ENCODE data around the gene GULP1. TPM values are rescaled to one million over a fixed set of nuclear protein-coding genes. Genes with fewer than 3 reads are reported as not detected.

Gene GULP1
- total and polyA plus RNA-seq, 2 of the 13 experiments (the other 11 are each of a cell fraction or from before 2014, with no cell fraction given), result 0.15 TPM; not detected in 1

DNA sequence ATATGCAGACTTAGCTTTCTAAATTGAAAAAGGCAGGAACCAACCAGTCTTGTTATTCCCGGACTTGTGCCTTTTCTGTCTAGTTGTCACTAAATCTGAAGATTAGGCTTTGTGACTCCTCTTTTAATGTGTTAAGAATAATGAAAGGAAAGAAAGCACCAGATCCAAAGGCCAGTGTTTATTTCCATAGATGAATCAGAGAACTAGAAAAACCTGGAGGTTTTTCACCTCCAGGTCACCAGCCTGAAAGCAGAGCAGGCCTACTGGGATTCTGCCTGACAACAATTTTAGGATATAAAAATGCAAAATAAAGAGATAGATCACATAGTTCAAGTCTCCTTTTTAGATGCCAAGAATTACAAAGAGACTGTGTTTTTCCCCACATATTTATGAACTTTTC lies 160.4 kb downstream of the GULP1 start:
- in situ Hi-C loops (cut with HindIII; ENCODE audit: extremely low pct_ligation_motif_present, low pct_unique_long_range_greater_than_20kb), result no loop called here
- no peak for ATAC-seq
- no peak overlapping the region for H3K27ac ChIP-seq (ENCODE audit: extremely low read length, insufficient read depth, low read length)
- H3K36me3 ChIP-seq (replicated peaks in 1 of 2; ENCODE audit: control insufficient read depth in 1 of 2, insufficient read depth in 2 of 2, low read length in 2 of 2), result no peaks in the 10 kb centered on the region
- intact Hi-C loops (cut with micrococcal nuclease; ENCODE audit: unreplicated experiment), result loop anchor here (10.0 kb wide), 1 partner anchor 1587 kb away; no protein-coding TSS in a partner anchor
- no peak overlapping the region for H3K4me2 ChIP-seq (ENCODE audit: low read depth, low read length)
- H2AFZ ChIP-seq (ENCODE audit: low read length), result no peak overlapping the region
- H3K79me2 ChIP-seq (ENCODE audit: insufficient read depth, low read length), result no peaks in the 10 kb centered on the region
- H3K9me3 ChIP-seq (ENCODE audit: low read length), result no peaks in the 10 kb centered on the region
- no peak overlapping the region for H3K4me3 ChIP-seq (replicated peaks in 1 of 3; ENCODE audit: insufficient read depth in 1 of 3, low read depth in 2 of 3, low read length in 3 of 3)
- WGBS (ENCODE audit: low lambda C conversion rate), result 0% methylated on average over 1 of the region's 1 CpG
- H3K4me1 ChIP-seq (ENCODE audit: insufficient read depth, low read length), result no peaks in the 10 kb centered on the region
- POLR2A ChIA-PET, result no interaction called here
- H3K27me3 ChIP-seq (ENCODE audit: control insufficient read depth in 1 of 2, insufficient read depth in 2 of 2, low read length in 2 of 2), result no peaks in the 10 kb centered on the region; a peak in 1 of 5 replicates
- H3K9ac ChIP-seq (ENCODE audit: insufficient read depth, low read depth, low read length), result no peak overlapping the region
- CTCF ChIA-PET (ENCODE audit: low intra/inter-chr PET ratio, low total read pairs), result no interaction called here
- FAIRE-seq, result no peak
- no peaks in the 10 kb centered on the region for H4K20me1 ChIP-seq (ENCODE audit: insufficient read depth, low read length)
- DNase-seq (ENCODE audit: low spot score), result no peak
- no TSS peak for BruUV-seq (replicated peaks)
- TF ChIP-seq GTF2F1 (IDR thresholded peaks at IDR 0.05; ENCODE audit: low read length), result no peak
- TF ChIP-seq MBNL3 (CRISPR knock-in tag; conservative IDR thresholded peaks at IDR 0.05), result no peak
- no peak for TF ChIP-seq RFX3 (CRISPR knock-in tag; IDR thresholded peaks at IDR 0.05)
- no peak for TF ChIP-seq ELK4 (CRISPR knock-in tag; IDR thresholded peaks at IDR 0.05; ENCODE audit: borderline replicate concordance)
- no peak for TF ChIP-seq CEBPG (CRISPR knock-in tag; IDR thresholded peaks at IDR 0.05)
- TF ChIP-seq KMT2B (CRISPR knock-in tag; IDR thresholded peaks at IDR 0.05), result no peak
- TF ChIP-seq ARID5B (CRISPR knock-in tag; IDR thresholded peaks at IDR 0.05), result no peak

All from HepG2 (cell line).